Keratinocyte (primary cell): ENCODE data around the gene HPN.

Experiments
- CTCF ChIP-seq, 3 experiments: IDR thresholded peaks in 1 of 3; conservative IDR thresholded peaks in 1 of 3; optimal IDR thresholded peaks in 1 of 3; 2 replicates in 2 of 3; 3 replicates in 1 of 3; pipeline versions ENCODE3 to v1.5.1; 2011; ENCODE audit warnings: low read length in 3 of 3, mild to moderate bottlenecking in 3 of 3, moderate library complexity in 2 of 3, control low read depth in 1 of 3, inconsistent platforms in 1 of 3; ENCODE audit not compliant: insufficient read depth in 2 of 3; ENCODE audit errors: extremely low read depth in 1 of 3
- EZH2 ChIP-seq: IDR thresholded peaks from one replicate; pipeline ENCODE4 v1.6.1; 2012; ENCODE audit warnings: inconsistent platforms, mild to moderate bottlenecking, low read length, moderate library complexity

DNA sequence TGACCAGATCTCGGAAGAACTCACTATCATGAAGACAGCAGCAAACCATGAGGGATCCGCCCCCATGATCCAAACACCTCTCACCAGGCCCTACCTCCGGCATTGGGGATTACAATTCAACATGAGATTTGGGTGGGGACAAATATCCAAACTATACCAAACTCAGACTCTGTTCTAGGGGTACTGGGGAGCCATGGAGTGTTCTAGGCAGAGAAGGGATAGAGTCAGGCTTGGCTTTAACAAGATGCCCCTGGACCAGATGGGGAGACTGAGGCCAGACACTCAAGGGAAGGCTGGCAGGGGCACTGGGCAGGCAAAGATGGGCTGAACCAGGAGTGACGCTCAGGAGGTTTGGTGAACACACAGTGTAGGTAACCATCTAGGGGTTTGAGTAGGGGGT lies 23.1 kb upstream of the HPN start:
- TF ChIP-seq CTCF (optimal IDR thresholded peaks at IDR 0.05 in 1 of 3, IDR thresholded peaks at IDR 0.05 in 1 of 3, conservative IDR thresholded peaks at IDR 0.05 in 1 of 3; ENCODE audit: extremely low read depth in 1 of 3, insufficient read depth in 2 of 3, low read length in 3 of 3) (no peak), EZH2 (no peak)
